ENCODE data around the gene OCEL1. TPM values are rescaled to one million over a fixed set of nuclear protein-coding genes. Genes with fewer than 3 reads are reported as not detected.
"Not testable (repeated sequence)": the region's sequence is repeated elsewhere in the genome, so short reads cannot be mapped to it uniquely, and the experiment has no call there.

The OCEL1 gene
- total RNA-seq, 2 experiments from 2014 or later, result 10.2 to 29.5 TPM

DNA sequence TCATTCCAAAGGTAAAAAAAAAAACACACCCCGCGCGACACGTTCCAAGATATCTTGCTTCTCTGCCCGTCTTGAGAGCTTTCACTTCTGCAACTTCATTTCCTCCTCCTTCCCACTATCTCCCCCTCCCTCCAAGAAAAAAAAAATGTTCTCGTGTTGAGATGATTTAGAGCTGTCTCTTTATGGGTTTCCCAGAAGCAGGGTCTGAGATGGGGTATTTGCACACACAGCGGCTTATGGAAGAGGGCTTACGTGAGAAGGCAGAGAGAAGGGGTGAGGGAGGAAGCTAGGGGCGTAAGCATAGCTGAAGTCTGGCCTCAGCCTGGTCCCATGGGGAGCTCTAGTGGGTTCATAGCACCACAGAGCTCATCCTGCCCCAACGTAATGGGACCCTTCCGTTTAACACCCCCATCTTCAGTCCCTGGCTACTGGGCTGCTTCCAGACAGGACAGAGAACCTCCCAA is 42.1 kb upstream of the OCEL1 start:
- H3K27ac ChIP-seq (ENCODE audit: low read depth, low read length, poor library complexity, severe bottlenecking), result peak overlapping the region; percentile 79
- peaks cover 26% of the 10 kb centered on the region for H3K4me1 ChIP-seq (ENCODE audit: insufficient read depth, low read length, poor library complexity, severe bottlenecking)
- H3K36me3 ChIP-seq (ENCODE audit: insufficient read depth, low read length), result peaks cover 45% of the 10 kb centered on the region
- peak overlapping the region; percentile 39 for H3K4me3 ChIP-seq (ENCODE audit: low read depth, low read length, poor library complexity, severe bottlenecking)
- CTCF ChIA-PET (ENCODE audit: unreplicated experiment), result interaction anchor here (0.6 kb wide), 1 partner anchor 1094 kb away, joined by 4 read pairs; no protein-coding TSS in a partner anchor
- peak overlapping the region; percentile 69 for H3K4me2 ChIP-seq (ENCODE audit: low read length)
- peak overlapping the region; percentile 38; the same call in 1 of the 2 replicates for H2AFZ ChIP-seq (ENCODE audit: low read length)
- intact Hi-C loops (cut with micrococcal nuclease; ENCODE audit: unreplicated experiment), result no loop called here
- H3K79me2 ChIP-seq (ENCODE audit: insufficient read depth, low read depth, low read length), result no peaks in the 10 kb centered on the region
- H4K20me1 ChIP-seq (ENCODE audit: insufficient read depth, low read length), result no peaks in the 10 kb centered on the region
- TF ChIP-seq, protein P1, sequence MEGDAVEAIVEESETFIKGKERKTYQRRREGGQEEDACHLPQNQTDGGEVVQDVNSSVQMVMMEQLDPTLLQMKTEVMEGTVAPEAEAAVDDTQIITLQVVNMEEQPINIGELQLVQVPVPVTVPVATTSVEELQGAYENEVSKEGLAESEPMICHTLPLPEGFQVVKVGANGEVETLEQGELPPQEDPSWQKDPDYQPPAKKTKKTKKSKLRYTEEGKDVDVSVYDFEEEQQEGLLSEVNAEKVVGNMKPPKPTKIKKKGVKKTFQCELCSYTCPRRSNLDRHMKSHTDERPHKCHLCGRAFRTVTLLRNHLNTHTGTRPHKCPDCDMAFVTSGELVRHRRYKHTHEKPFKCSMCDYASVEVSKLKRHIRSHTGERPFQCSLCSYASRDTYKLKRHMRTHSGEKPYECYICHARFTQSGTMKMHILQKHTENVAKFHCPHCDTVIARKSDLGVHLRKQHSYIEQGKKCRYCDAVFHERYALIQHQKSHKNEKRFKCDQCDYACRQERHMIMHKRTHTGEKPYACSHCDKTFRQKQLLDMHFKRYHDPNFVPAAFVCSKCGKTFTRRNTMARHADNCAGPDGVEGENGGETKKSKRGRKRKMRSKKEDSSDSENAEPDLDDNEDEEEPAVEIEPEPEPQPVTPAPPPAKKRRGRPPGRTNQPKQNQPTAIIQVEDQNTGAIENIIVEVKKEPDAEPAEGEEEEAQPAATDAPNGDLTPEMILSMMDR (conservative IDR thresholded peaks at IDR 0.05; ENCODE audit: low read length), result no peak
- no peak for TF ChIP-seq EZH2phosphoT487 (IDR thresholded peaks at IDR 0.05; ENCODE audit: borderline replicate concordance, low read depth, low read length)
- no peaks in the 10 kb centered on the region for H3K9me2 ChIP-seq (ENCODE audit: insufficient read depth, low read length)
- BruUV-seq (replicated peaks), result TSS peak; percentile 59
- POLR2A ChIA-PET, result interaction anchor here (0.6 to 1.3 kb wide), 4 partner anchors 12 to 111 kb away, joined by 3 to 7 read pairs (median 4); partner anchors contain the start of gene ANKLE1
- peak; percentile 62 for DNase-seq (ENCODE audit: low spot score)
- H3K9me3 ChIP-seq (ENCODE audit: low read length), result no peaks in the 10 kb centered on the region

DNA sequence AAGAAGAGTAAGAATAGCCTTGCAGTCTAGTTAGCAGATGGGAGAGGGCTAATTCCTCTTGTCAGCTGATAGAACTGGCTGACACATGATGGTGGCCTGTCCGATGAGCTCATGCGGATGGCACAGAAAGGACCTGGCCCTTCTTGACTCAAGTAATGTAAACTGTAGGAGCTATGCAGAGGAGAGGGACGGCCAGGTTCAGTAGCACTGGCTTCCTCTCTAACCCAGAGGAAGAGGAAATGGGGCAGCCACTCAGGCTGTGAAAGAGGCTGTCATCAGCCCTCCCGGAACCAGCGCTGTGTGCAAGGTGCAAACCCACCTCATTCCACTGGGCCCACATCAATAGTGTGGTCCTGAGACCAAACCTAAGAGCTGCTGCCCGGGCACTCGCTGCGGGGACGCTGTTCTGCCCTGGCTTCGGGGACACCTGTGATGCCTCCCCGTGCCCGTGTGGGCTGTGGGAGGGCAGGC is 41.6 kb upstream of the OCEL1 start:
- Histone ChIP-seq H3K4me1 (ENCODE audit: insufficient read depth, low read length, poor library complexity, severe bottlenecking) (peaks cover 29% of the 10 kb centered on the region), H3K79me2 (ENCODE audit: insufficient read depth, low read depth, low read length) (no peaks in the 10 kb centered on the region), H4K20me1 (ENCODE audit: insufficient read depth, low read length) (no peaks in the 10 kb centered on the region), H3K27ac (ENCODE audit: low read depth, low read length, poor library complexity, severe bottlenecking) (peak overlapping the region; percentile 79), H3K4me2 (ENCODE audit: low read length) (peak overlapping the region; percentile 69), H3K9me3 (ENCODE audit: low read length) (no peaks in the 10 kb centered on the region), H2AFZ (ENCODE audit: low read length) (peak overlapping the region; percentile 38; the same call in 1 of the 2 replicates), H3K4me3 (ENCODE audit: low read depth, low read length, poor library complexity, severe bottlenecking) (peak overlapping the region; percentile 39), H3K9me2 (ENCODE audit: insufficient read depth, low read length) (no peaks in the 10 kb centered on the region), H3K36me3 (ENCODE audit: insufficient read depth, low read length) (peaks cover 51% of the 10 kb centered on the region)
- no TSS peak for BruUV-seq (replicated peaks)
- ChIA-PET CTCF (ENCODE audit: unreplicated experiment) (no interaction called here), POLR2A (interaction anchor here (0.6 to 1.3 kb wide), 4 partner anchors 13 to 112 kb away, joined by 3 to 7 read pairs (median 4); partner anchors contain the start of gene ANKLE1)
- TF ChIP-seq, protein P1 (conservative IDR thresholded peaks at IDR 0.05; ENCODE audit: low read length), result no peak
- TF ChIP-seq EZH2phosphoT487 (IDR thresholded peaks at IDR 0.05; ENCODE audit: borderline replicate concordance, low read depth, low read length), result no peak
- peak; percentile 61 for DNase-seq (ENCODE audit: low spot score)
- intact Hi-C loops (cut with micrococcal nuclease; ENCODE audit: unreplicated experiment), result no loop called here

DNA sequence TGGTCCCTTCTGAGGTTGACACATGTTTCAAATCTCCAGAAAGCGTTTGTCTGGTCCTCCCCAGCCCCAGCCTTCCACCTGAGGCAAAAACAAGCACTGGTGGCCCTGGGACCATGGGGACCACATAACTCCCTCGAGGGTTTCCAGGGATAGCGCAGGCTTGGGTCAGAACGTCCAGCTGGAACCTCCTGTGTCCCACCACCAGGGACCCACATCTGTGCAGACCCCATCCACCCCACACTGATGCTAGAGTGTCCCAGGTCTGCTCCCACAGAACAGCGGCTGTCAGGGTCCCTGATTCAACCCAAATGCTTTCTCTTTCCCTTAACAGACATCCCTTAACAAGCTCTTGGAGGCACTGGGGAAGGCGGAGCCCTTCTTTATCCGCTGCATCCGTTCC is 40.4 kb upstream of the OCEL1 start:
- no peak for DNase-seq (ENCODE audit: low spot score)
- TF ChIP-seq, protein P1 (conservative IDR thresholded peaks at IDR 0.05; ENCODE audit: low read length), result no peak
- no peak for TF ChIP-seq EZH2phosphoT487 (IDR thresholded peaks at IDR 0.05; ENCODE audit: borderline replicate concordance, low read depth, low read length)
- H3K36me3 ChIP-seq (ENCODE audit: insufficient read depth, low read length), result peaks cover 59% of the 10 kb centered on the region
- no peak overlapping the region for H3K4me3 ChIP-seq (ENCODE audit: low read depth, low read length, poor library complexity, severe bottlenecking)
- intact Hi-C loops (cut with micrococcal nuclease; ENCODE audit: unreplicated experiment), result no loop called here
- no peak overlapping the region for H3K4me2 ChIP-seq (ENCODE audit: low read length)
- H3K79me2 ChIP-seq (ENCODE audit: insufficient read depth, low read depth, low read length), result no peaks in the 10 kb centered on the region
- no peaks in the 10 kb centered on the region for H3K9me3 ChIP-seq (ENCODE audit: low read length)
- ChIA-PET POLR2A (no interaction called here), CTCF (ENCODE audit: unreplicated experiment) (no interaction called here)
- H4K20me1 ChIP-seq (ENCODE audit: insufficient read depth, low read length), result no peaks in the 10 kb centered on the region
- H3K9me2 ChIP-seq (ENCODE audit: insufficient read depth, low read length), result no peaks in the 10 kb centered on the region
- peaks cover 41% of the 10 kb centered on the region for H3K4me1 ChIP-seq (ENCODE audit: insufficient read depth, low read length, poor library complexity, severe bottlenecking)
- no TSS peak for BruUV-seq (replicated peaks)
- H3K27ac ChIP-seq (ENCODE audit: low read depth, low read length, poor library complexity, severe bottlenecking), result no peak overlapping the region
- no peak overlapping the region for H2AFZ ChIP-seq (ENCODE audit: low read length)

DNA sequence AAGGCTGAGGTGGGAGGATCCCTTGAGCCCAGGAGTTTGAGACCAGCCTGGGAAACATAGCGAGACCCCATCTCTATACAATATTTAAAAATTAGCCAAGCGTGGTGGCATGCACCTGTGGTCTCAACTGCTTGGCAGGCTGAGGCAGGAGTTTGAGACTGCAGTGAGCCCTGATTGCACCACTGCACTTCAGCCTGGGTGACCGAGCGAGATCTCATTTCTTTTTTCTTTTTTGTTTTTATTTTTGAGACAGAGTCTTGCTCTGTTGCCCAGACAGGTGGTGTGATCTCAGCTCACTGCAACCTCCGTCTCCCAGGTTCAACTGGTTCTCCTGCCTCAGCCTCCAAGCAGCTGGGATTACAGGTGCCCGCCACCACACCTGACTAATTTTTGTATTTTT is 34.3 kb upstream of the OCEL1 start:
- H3K79me2 ChIP-seq (ENCODE audit: insufficient read depth, low read depth, low read length); BruUV-seq (replicated peaks); H3K4me3 ChIP-seq (ENCODE audit: low read depth, low read length, poor library complexity, severe bottlenecking); H4K20me1 ChIP-seq (ENCODE audit: insufficient read depth, low read length); POLR2A ChIA-PET; CTCF ChIA-PET (ENCODE audit: unreplicated experiment); H2AFZ ChIP-seq (ENCODE audit: low read length); H3K9me2 ChIP-seq (ENCODE audit: insufficient read depth, low read length); H3K9me3 ChIP-seq (ENCODE audit: low read length): not testable (repeated sequence)
- H3K36me3 ChIP-seq (ENCODE audit: insufficient read depth, low read length), result peaks cover 79% of the 10 kb centered on the region
- peaks cover 48% of the 10 kb centered on the region for H3K4me1 ChIP-seq (ENCODE audit: insufficient read depth, low read length, poor library complexity, severe bottlenecking)
- peak overlapping the region; percentile 56 for H3K4me2 ChIP-seq (ENCODE audit: low read length)
- peak overlapping the region; percentile 98 for H3K27ac ChIP-seq (ENCODE audit: low read depth, low read length, poor library complexity, severe bottlenecking)
- DNase-seq (ENCODE audit: low spot score), result peak; percentile 90
- intact Hi-C loops (cut with micrococcal nuclease; ENCODE audit: unreplicated experiment), result loop anchor here (2.0 kb wide), 3 partner anchors 57 to 117 kb away; partner anchors contain the start of genes HAUS8 and MYO9B

Data from OCI-LY7 (cell line).